ENCODE measurements around the gene TMEM250.

TMEM250 gene

GRCh38 chr9:136093346-136093986 is 25.2 kb downstream of the TMEM250 start:
- no peak for DNase-seq

DNA sequence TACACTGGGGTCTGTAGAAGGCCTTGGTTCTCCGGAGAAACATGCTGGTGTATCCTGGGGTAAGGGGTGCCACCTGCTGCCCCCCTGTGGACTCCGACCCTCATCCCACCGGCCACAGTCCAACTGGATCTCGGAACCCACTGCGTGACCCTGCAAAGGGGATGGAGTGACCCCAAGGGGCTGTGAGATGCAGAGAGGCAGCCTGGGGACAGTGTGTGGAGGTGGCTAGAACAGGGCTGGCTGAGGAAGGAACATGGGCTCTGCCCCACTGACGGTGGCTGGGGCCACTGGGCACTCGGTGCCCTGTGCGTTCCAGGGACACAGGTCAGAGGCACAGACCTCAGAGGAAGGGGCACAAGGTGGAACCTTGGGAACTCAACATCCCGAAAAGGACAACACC is 25.9 kb downstream of the TMEM250 start:
- no peak for DNase-seq

DNA sequence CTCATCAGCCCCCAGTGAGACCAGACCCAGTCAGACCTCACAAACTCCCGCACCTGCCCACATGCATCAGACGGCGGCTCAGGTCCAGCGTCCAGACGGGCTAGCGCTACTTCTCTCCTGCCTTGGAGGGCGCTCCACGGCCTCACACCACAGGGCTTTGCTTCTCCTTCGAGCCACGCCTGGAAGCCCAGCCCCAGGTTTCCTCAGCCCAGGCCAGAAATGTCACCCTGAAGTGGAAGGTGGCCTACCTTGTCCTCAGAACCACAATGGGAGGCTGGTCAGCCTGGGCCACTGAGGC is 26.4 kb downstream of the TMEM250 start:
- no peak for DNase-seq

DNA sequence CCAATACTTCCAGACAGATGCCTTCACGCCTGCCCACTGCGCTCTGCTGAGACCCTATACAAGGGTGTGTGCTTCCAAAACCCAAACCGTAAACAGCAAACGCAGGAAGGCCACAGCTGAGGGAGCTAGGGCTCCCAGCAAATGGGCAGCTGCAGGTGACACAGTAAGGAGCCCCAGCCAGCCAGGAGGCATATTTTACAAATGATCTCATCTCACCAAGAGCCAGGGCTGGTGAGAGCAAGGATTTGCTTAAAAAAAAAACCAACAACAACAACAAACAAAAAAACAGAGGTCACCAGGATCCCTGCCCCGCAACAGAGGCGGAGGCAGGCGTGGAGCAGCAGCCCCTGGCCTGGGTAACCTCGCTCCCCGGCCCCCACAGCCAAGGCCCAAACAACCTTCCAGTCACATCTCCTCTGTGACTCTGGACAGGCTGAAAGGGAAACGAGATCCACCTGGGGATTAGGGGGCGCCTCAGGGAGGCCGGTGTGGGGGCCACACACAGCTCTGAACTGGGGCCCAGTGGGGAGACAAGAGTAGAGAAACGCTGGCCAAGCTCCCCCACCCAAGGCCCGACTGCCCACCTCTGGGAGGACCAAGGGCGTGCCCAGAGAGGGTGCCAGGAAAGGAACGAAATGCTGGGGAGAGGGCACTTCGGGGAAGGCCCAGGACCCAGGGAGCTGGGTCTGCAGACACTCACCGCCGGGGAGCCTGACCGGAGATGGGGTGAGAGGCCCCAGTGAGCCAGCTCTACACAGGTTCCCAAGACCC is 26.9 kb downstream of the TMEM250 start:
- DNase-seq: no peak

DNA sequence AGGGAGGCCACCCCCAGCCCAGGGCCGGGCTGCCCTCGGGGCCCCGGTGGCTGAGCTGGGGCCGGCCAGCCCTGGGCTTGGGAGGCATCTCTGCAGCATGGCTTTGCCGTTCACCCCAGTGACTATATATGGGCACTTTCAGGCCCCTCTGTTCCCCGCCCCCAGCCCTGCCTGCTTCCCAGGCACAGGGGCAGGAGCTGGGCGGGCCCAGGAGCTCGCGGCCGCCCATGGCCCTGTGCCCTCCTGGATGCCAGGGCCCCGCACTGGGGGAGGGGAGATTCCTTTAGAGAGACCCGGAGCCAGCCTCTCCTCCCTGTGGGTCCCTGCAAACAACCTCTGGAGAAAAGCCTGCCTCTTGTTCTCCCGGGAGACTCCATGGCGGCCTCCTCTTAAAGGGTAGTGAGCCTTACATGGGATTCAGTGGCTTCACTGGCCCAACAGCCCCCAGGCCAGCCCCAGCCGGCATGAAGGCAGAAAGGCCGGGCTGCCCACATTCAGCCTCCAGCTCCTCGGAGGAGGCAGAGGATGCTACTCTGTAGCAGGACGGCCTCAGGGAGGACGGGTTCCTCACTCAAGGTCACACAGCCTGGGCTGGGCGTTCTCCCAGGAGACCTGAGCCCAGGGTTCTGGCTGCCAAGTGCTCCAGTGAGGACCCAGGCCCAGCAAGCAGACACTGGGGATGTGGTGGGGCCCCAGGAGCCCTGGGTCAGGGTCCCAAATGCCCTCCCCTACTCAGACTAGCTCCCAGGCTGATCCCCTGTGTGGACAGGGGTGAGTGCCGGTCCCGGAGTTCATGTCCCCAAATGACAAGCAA is 27.7 kb downstream of the TMEM250 start:
- no peak for DNase-seq

GRCh38 chr9:136090056-136090735 is 28.5 kb downstream of the TMEM250 start:
- DNase-seq: no peak

GRCh38 chr9:136089697-136090045 is 29.0 kb downstream of the TMEM250 start:
- no peak for DNase-seq

DNA sequence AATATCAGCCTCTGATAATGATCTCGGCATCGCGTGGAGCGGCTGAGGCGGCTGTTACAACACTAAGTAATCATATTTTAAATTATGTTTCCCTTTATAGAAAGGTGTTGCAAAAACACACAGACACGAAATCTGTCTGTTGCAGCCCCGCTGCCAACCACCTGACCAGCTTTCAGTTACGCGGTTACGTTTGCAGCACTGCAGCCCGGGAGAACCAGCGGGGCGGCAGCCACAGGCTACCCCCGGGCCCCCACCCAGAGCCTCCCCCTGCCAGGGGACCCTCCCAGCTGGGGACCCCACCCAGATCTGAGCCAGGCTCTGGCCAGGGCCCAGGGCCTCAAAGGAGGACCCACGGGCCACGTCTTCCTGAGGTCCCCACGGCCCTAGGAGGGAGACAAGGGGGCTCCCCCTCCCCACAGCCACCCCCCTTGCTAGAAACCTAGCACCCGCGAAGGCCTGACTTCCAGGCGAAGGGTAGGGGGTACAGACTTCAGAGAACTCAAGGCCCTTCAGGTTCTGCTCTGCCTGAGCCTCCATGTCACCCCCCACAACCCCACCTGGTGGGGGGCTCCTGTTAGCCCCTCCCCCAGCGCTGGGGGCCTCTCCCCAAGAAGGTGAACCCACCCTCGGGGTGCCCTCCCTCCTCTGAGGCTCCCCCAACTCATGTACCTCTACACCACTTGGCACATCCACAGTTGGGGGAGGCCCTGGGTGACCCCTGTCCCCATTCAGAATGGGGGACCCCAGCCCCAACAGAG is 29.6 kb downstream of the TMEM250 start:
- DNase-seq: no peak

- no peak for DNase-seq
Observed at GRCh38 chr9:136088481-136088938, 30.2 kb downstream of the TMEM250 start.

DNA sequence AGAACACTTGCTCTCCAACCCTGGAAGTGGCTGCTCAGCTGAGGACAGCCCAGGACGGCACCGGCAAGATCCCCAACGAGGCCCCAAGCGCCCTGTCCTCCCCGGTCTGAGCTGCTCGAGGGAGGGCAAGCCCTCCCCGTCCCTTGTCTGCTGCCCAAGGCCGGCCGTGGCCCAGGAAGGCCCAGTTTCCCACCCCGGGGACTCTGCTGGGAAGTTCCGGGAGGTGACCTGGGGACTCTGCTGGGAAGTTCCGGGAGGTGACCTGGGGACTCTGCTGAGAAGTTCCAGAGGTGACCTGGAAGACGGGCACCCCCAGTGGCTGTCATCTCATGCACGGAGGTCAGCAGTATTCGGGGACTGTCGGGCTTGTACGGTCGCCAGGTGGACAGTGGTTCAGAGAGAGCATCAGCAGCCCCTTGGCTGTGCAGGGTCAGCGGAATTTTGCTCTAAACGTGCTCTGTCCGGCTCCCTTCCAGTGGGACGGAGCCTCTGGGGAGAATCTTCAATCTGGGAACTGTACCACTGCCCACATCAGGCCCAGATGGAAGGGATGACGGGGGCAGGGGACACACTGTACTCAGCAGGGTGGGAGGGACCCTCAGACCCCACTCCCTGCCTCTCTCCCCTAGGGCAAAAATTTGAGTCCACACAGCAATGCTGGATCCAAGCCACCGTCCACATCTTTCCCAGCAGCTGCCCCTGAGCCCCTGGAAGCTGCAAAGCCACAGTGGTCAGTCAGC is 30.8 kb downstream of the TMEM250 start:
- DNase-seq: no peak

DNA sequence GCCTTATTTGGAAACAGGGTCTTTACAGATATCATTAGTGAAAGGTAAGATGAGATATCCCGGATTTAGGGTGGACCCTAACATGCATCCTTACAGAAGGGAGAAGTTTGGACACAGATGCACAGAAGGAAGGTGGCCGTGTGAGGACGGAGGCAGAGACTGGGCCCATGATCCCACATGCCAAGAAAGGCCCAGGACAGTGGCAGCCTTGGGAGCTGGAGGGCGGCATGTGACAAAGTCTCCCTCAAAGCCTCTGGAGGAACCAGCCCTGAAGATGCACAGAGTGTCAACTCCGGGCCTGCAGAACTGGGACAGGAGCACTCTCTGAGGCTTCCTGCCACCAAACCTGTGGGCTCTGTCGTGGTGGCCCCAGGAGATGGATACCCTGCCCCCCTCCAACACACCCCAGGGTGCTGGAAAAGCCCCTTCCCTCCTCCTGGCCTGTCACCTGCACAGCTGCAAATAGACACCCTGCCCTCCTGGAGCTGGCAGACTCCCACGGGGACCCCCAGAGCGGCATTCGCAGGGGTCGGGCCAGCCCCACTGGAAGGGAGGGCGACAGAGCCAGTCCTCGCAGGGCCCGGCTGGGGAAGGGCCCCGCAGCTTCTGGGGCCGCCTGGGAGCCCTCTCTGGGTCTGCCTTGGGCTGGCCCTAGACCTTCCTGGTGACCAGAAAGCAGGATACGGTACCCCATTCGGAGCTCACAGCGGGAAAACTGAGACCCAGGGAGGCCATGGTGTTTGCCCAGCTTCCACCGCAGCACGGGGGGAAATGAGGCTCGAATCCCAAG is 31.5 kb downstream of the TMEM250 start:
- DNase-seq: no peak

DNA sequence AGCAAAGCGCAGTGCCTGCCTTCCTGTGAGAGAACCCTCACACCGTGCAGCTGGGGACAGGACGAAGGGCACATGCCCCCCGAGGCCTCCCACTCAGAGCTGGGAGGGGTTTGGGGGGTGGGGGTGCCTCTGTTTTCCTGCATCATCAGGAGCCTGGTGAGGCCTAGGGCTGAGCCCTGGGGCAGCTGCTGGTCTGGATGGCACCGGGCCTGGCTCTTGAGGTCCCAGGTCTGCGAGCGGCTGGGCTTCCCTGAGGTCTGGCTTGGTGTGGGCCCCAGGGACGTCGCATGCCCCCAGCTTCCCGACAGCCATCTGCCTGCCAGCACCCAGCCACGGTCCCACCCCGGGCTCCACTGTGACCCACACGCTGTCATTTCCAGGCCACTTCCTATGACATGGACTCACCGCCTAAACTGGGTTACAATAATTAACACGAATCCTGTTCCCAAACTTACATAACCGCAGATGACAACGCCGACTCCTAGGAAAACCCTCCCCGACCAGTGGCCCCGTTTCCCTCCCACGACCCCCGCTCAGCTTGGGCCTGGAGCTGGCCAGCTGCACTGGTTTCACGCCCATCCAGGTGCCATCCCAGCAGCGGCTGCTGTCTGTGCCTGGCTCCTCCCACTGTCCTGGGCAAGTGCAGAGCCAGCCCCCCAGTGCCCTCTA is 32.3 kb downstream of the TMEM250 start:
- no peak for DNase-seq

GRCh38 chr9:136085815-136086212 is 32.9 kb downstream of the TMEM250 start:
- DNase-seq: no peak

GRCh38 chr9:136084063-136084944 is 34.4 kb downstream of the TMEM250 start:
- no peak for DNase-seq

- no peak for DNase-seq
Observed at GRCh38 chr9:136083558-136084062, 35.1 kb downstream of the TMEM250 start.

- no peak for DNase-seq
Observed at GRCh38 chr9:136082496-136083361, 35.9 kb downstream of the TMEM250 start.

DNA sequence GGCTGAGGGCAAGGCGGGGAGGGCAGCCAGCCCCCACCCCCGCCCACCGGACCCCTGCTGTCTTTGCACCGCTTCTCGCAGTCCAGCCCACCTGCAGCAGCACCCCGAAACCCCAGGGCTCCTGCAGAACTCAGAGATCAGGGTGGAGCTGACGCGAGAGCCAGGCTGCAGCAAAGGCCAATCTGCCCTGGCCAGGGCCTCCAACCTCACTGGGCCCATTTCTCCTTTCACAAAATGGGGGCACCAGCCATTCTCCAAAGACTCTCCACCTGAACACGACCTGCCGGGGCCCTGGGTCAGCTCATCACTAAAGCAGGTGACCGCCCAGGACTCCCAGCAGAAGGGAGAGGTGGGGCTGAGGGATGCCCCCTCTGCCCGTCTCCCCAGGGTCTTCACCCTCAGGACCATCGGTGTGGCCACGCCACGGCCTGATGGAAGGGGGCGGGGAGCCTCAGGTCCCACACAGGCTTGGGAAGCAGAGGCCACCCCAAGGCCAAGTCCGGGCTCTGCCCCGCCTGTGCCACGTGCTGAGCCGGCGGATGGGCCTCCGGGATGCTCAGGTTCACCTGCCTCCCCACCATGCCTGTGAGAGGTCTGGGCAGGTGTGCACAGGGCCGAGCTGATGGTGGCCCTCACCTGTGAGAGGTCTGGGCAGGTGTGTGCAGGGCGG is 36.7 kb downstream of the TMEM250 start:
- no peak for DNase-seq
